Stimulated activated naive B cell treated with anti-CD40 and anti-IgM and Interleukin-4, amounts not matched to agents 10 μg/mL and 1 μg/mL and 100 μg/mL, for 72 hours (primary cell): ENCODE measurements around the gene MIS12.

Experiments
- ATAC-seq, 2 donors: fragments of 150-1000 bp; cut with Tn5 transposase; replicated peaks; 2 replicates each; pipeline ENCODE4 v1.10.0; 2021; ENCODE audit warnings: moderate library complexity in 1 of 2
- DNase-seq: peaks from one replicate; pipeline ENCODE4 v3.0.0; 2021
- H3K27ac Mint-ChIP-seq: one replicate; pipeline ENCODE4 v1.8.0; 2022; ENCODE audit warnings: mild to moderate bottlenecking, mixed read lengths
- H3K27me3 Mint-ChIP-seq, 2 donors: one replicate each; pipeline ENCODE4 v1.8.0; 2022; ENCODE audit warnings: mixed read lengths in 2 of 2
- H3K36me3 Mint-ChIP-seq, 2 donors: one replicate each; pipeline ENCODE4 v1.8.0; 2022; ENCODE audit warnings: mixed read lengths in 2 of 2, mild to moderate bottlenecking in 1 of 2
- H3K4me1 Mint-ChIP-seq, 2 donors: one replicate each; pipeline ENCODE4 v1.8.0; 2022; ENCODE audit warnings: mixed read lengths in 2 of 2, mild to moderate bottlenecking in 1 of 2
- H3K4me3 Mint-ChIP-seq, 2 donors: one replicate each; pipeline ENCODE4 v1.8.0; 2022; ENCODE audit warnings: mild to moderate bottlenecking in 2 of 2, mixed read lengths in 2 of 2, moderate library complexity in 1 of 2
- H3K9me3 Mint-ChIP-seq, 2 donors: one replicate each; pipeline ENCODE4 v1.8.0; 2022; ENCODE audit warnings: mixed read lengths in 2 of 2, mild to moderate bottlenecking in 1 of 2

MIS12 gene

GRCh38 chr17:5533486-5534315, 47.3 kb downstream of the MIS12 start:
- DNase-seq (no peak), ATAC-seq (no peak)
- Mint-ChIP-seq H3K27ac (no peak overlapping the region), H3K9me3 (no peaks in the 10 kb centered on the region), H3K27me3 (no peaks in the 10 kb centered on the region), H3K4me1 (no peaks in the 10 kb centered on the region), H3K4me3 (no peak overlapping the region), H3K36me3 (peaks cover 41 to 64% of the 10 kb centered on the region in 2 donors)

GRCh38 chr17:5535436-5535835, 49.1 kb downstream of the MIS12 start:
- Mint-ChIP-seq H3K4me1 (no peaks in the 10 kb centered on the region), H3K27me3 (no peaks in the 10 kb centered on the region), H3K4me3 (no peak overlapping the region), H3K36me3 (peaks cover 38 to 64% of the 10 kb centered on the region in 2 donors), H3K27ac (no peak overlapping the region), H3K9me3 (no peaks in the 10 kb centered on the region)
- DNase-seq (no peak), ATAC-seq (no peak)

GRCh38 chr17:5536866-5537650, 50.7 kb downstream of the MIS12 start:
- Mint-ChIP-seq H3K27me3 (no peaks in the 10 kb centered on the region), H3K9me3 (no peaks in the 10 kb centered on the region), H3K27ac (peak overlapping the region; percentile 25), H3K36me3 (peaks cover 32 to 54% of the 10 kb centered on the region in 2 donors), H3K4me3 (no peak overlapping the region), H3K4me1 (no peaks in the 10 kb centered on the region)
- ATAC-seq = no peak
- no peak for DNase-seq

- H3K4me3 Mint-ChIP-seq = no peak overlapping the region
- peaks cover 30 to 55% of the 10 kb centered on the region in 2 donors for H3K36me3 Mint-ChIP-seq
- no peaks in the 10 kb centered on the region for H3K9me3 Mint-ChIP-seq
- ATAC-seq = no peak
- DNase-seq = no peak
- no peaks in the 10 kb centered on the region for H3K4me1 Mint-ChIP-seq
- H3K27ac Mint-ChIP-seq = no peak overlapping the region
- no peaks in the 10 kb centered on the region for H3K27me3 Mint-ChIP-seq
Measured at GRCh38 chr17:5539286-5539685, 52.9 kb downstream of the MIS12 start.

- Mint-ChIP-seq H3K4me1 (no peaks in the 10 kb centered on the region), H3K9me3 (no peaks in the 10 kb centered on the region), H3K36me3 (peaks cover 24 to 56% of the 10 kb centered on the region in 2 donors), H3K27ac (peak overlapping the region; percentile 65), H3K4me3 (no peak overlapping the region), H3K27me3 (no peaks in the 10 kb centered on the region)
- DNase-seq (no peak), ATAC-seq (no peak)
Measured at GRCh38 chr17:5540321-5540720, 54.0 kb downstream of the MIS12 start.
